Smooth muscle cell (in vitro differentiated cells): ENCODE results near the gene RACGAP1. TPM values are rescaled to one million over a fixed set of nuclear protein-coding genes. Genes with fewer than 3 reads are reported as not detected.

Source experiments
- DNase-seq: peaks from one replicate; lab custom pipeline; 2025; ENCODE audit not compliant: unreplicated experiment; lab: John Stamatoyannopoulos, UW
- H2AFZ ChIP-seq: fragments of 200-600 bp; sonication (generic); 2 replicates; pipeline ENCODE4 v1.6.0; 2016; ENCODE audit warnings: antibody characterized with exemption, low read depth, mild to moderate bottlenecking
- H3F3A ChIP-seq: fragments of 200-600 bp; sonication (generic); 2 replicates; pipeline ENCODE4 v1.6.0; 2017; ENCODE audit warnings: antibody characterized with exemption, low read depth
- H3K27ac ChIP-seq: fragments of 200-600 bp; sonication (generic); 2 replicates; pipeline ENCODE4 v1.5.1; 2016; ENCODE audit warnings: low read depth, mild to moderate bottlenecking
- H3K27me3 ChIP-seq: fragments of 200-600 bp; sonication (generic); 2 replicates; pipeline ENCODE4 v1.6.1; 2016; ENCODE audit warnings: low read depth, mild to moderate bottlenecking
- H3K36me3 ChIP-seq: fragments of 200-600 bp; sonication (generic); 2 replicates; pipeline ENCODE4 v1.5.1; 2016; ENCODE audit warnings: low read depth
- H3K4me1 ChIP-seq: fragments of 200-600 bp; sonication (generic); 2 replicates; pipeline ENCODE4 v1.5.1; 2016; ENCODE audit warnings: low read depth
- H3K4me2 ChIP-seq: fragments of 200-600 bp; sonication (generic); 2 replicates; pipeline ENCODE4 v1.6.0; 2016; ENCODE audit warnings: mild to moderate bottlenecking
- H3K4me3 ChIP-seq: fragments of 200-600 bp; sonication (generic); 2 replicates; pipeline ENCODE4 v1.5.1; 2016; ENCODE audit warnings: mild to moderate bottlenecking
- H3K79me2 ChIP-seq: fragments of 200-600 bp; sonication (generic); 2 replicates; pipeline ENCODE4 v1.6.0; 2016; ENCODE audit warnings: low read depth, mild to moderate bottlenecking
- H3K9ac ChIP-seq: fragments of 200-600 bp; sonication (generic); 2 replicates; pipeline ENCODE4 v1.6.0; 2016; ENCODE audit warnings: low read depth
- H3K9me3 ChIP-seq: fragments of 200-600 bp; sonication (generic); replicated peaks from 2 replicates; pipeline ENCODE4 v1.5.1; 2016; ENCODE audit warnings: low read depth
- H4K20me1 ChIP-seq: fragments of 200-600 bp; sonication (generic); 2 replicates; pipeline ENCODE4 v1.6.0; 2016; ENCODE audit warnings: low read depth
- CTCF ChIP-seq: fragments of 200-600 bp; sonication (generic); IDR thresholded peaks from 2 replicates; pipeline ENCODE4 v1.5.1; 2017; ENCODE audit warnings: borderline replicate concordance, mild to moderate bottlenecking, antibody characterized with exemption; ENCODE audit not compliant: insufficient read depth, poor library complexity, severe bottlenecking
- WGBS: methylation state at CpG from one replicate; pipeline ENCODE4 v1.1.7; 2016; ENCODE audit warnings: low lambda C conversion rate; 5-methylcytosine and 5-hydroxymethylcytosine counted together
- polyA plus RNA-seq: library from polyadenylated mRNA; unstranded; fragments of >200 nt; fragmentation: Nextera tagmentation; extraction: Ambion mirVana; gene quantifications from 2 replicates; pipeline ENCODE4 v1.2.1, GENCODE V29; 2016
- total RNA-seq: library from RNA; depleted of rRNA; stranded (reverse); fragments of >200 nt; gene quantifications from 2 replicates; pipeline ENCODE4 v1.2.3, GENCODE V29; 2014

RACGAP1 gene
- total and polyA plus RNA-seq, 2 experiments from 2014 or later = 13.7 to 52.3 TPM

- H3K79me2 ChIP-seq = peaks cover 52% of the 10 kb centered on the region
- no peaks in the 10 kb centered on the region for H3K36me3 ChIP-seq
- TF ChIP-seq CTCF = no peak
- no peak overlapping the region for H3K4me3 ChIP-seq
- peak overlapping the region; percentile 56 for H3K9ac ChIP-seq
- peak overlapping the region; percentile 59 for H2AFZ ChIP-seq
- H3F3A ChIP-seq = peaks cover 4% of the 10 kb centered on the region
- no peaks in the 10 kb centered on the region for H4K20me1 ChIP-seq
- peak overlapping the region; percentile 77 for H3K27ac ChIP-seq
- no peaks in the 10 kb centered on the region for H3K27me3 ChIP-seq
- WGBS = 68% methylated on average over 10 of the region's 10 CpGs
- no peak for DNase-seq
- H3K4me2 ChIP-seq = peak overlapping the region; percentile 75
- peaks cover 2% of the 10 kb centered on the region for H3K4me1 ChIP-seq
- H3K9me3 ChIP-seq = no peaks in the 10 kb centered on the region
Measured at GRCh38 chr12:50016501-50017475, 8.5 kb downstream of the RACGAP1 start.

- no peak overlapping the region for H3K27ac ChIP-seq
- H3K36me3 ChIP-seq = no peaks in the 10 kb centered on the region
- peaks cover 4% of the 10 kb centered on the region for H3F3A ChIP-seq
- TF ChIP-seq CTCF = no peak
- no peak overlapping the region for H3K4me3 ChIP-seq
- H4K20me1 ChIP-seq = no peaks in the 10 kb centered on the region
- peaks cover 2% of the 10 kb centered on the region for H3K4me1 ChIP-seq
- 97% methylated on average over 3 of the region's 3 CpGs for whole genome bisulfite sequencing
- no peak overlapping the region for H3K9ac ChIP-seq
- no peaks in the 10 kb centered on the region for H3K9me3 ChIP-seq
- no peaks in the 10 kb centered on the region for H3K27me3 ChIP-seq
- H2AFZ ChIP-seq = no peak overlapping the region
- H3K79me2 ChIP-seq = peaks cover 29% of the 10 kb centered on the region
- DNase-seq = no peak
- no peak overlapping the region for H3K4me2 ChIP-seq
Measured at GRCh38 chr12:50014342-50014741, 11.0 kb downstream of the RACGAP1 start.

- no peak overlapping the region for H3K27ac ChIP-seq
- H3K79me2 ChIP-seq = peaks cover 21% of the 10 kb centered on the region
- no peak overlapping the region for H2AFZ ChIP-seq
- H3K4me1 ChIP-seq = peaks cover 2% of the 10 kb centered on the region
- no peak for DNase-seq
- H3K9me3 ChIP-seq = no peaks in the 10 kb centered on the region
- WGBS = 93% methylated on average over 2 of the region's 2 CpGs
- no peaks in the 10 kb centered on the region for H4K20me1 ChIP-seq
- H3K9ac ChIP-seq = no peak overlapping the region
- no peak overlapping the region for H3K4me3 ChIP-seq
- H3K36me3 ChIP-seq = no peaks in the 10 kb centered on the region
- H3K4me2 ChIP-seq = no peak overlapping the region
- peaks cover 4% of the 10 kb centered on the region for H3F3A ChIP-seq
- H3K27me3 ChIP-seq = no peaks in the 10 kb centered on the region
- TF ChIP-seq CTCF = no peak
Measured at GRCh38 chr12:50013361-50014147, 11.7 kb downstream of the RACGAP1 start.
